Measurements from ENCODE around the gene HSPE1. TPM values are rescaled to one million over a fixed set of nuclear protein-coding genes. Genes with fewer than 3 reads are reported as not detected.

Gene HSPE1
- total RNA-seq, 1 experiment from 2014 or later = 372 TPM

- TF ChIP-seq ERG (CRISPR knock-in tag; IDR thresholded peaks at IDR 0.05) = no peak
- peak; percentile 76 for TF ChIP-seq NFE2L1 (CRISPR knock-in tag; IDR thresholded peaks at IDR 0.05)
- no peak for TF ChIP-seq FOXJ3 (CRISPR knock-in tag; IDR thresholded peaks at IDR 0.05; ENCODE audit: borderline replicate concordance)
- peak; percentile 97 for TF ChIP-seq FOXP1 (CRISPR knock-in tag; IDR thresholded peaks at IDR 0.05; ENCODE audit: borderline replicate concordance)
- TF ChIP-seq STAT6 (CRISPR knock-in tag; conservative IDR thresholded peaks at IDR 0.05; ENCODE audit: low read depth) = 0 out of 2 replicates have a peak, but pooled peaks have one; percentile 34
- TF ChIP-seq KAT7 (CRISPR knock-in tag; IDR thresholded peaks at IDR 0.05; ENCODE audit: borderline replicate concordance) = peak; percentile 99
- no peak for TF ChIP-seq NR2C2 (CRISPR knock-in tag; IDR thresholded peaks at IDR 0.05)
- TF ChIP-seq CBFB (CRISPR knock-in tag; IDR thresholded peaks at IDR 0.05; ENCODE audit: low read depth) = peak; percentile 95; the same call in 1 of the 2 replicates
- TF ChIP-seq, protein P1, sequence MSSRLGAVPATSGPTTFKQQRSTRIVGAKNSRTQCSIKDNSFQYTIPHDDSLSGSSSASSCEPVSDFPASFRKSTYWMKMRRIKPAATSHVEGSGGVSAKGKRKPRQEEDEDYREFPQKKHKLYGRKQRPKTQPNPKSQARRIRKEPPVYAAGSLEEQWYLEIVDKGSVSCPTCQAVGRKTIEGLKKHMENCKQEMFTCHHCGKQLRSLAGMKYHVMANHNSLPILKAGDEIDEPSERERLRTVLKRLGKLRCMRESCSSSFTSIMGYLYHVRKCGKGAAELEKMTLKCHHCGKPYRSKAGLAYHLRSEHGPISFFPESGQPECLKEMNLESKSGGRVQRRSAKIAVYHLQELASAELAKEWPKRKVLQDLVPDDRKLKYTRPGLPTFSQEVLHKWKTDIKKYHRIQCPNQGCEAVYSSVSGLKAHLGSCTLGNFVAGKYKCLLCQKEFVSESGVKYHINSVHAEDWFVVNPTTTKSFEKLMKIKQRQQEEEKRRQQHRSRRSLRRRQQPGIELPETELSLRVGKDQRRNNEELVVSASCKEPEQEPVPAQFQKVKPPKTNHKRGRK (CRISPR knock-in tag; IDR thresholded peaks at IDR 0.05; ENCODE audit: borderline replicate concordance) = no peak
- TF ChIP-seq CREM (CRISPR knock-in tag; IDR thresholded peaks at IDR 0.05) = peak; percentile 86
- TF ChIP-seq ZNF396 (CRISPR knock-in tag; IDR thresholded peaks at IDR 0.05; ENCODE audit: borderline replicate concordance) = no peak
- TF ChIP-seq, protein P2, sequence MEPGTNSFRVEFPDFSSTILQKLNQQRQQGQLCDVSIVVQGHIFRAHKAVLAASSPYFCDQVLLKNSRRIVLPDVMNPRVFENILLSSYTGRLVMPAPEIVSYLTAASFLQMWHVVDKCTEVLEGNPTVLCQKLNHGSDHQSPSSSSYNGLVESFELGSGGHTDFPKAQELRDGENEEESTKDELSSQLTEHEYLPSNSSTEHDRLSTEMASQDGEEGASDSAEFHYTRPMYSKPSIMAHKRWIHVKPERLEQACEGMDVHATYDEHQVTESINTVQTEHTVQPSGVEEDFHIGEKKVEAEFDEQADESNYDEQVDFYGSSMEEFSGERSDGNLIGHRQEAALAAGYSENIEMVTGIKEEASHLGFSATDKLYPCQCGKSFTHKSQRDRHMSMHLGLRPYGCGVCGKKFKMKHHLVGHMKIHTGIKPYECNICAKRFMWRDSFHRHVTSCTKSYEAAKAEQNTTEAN (CRISPR knock-in tag; IDR thresholded peaks at IDR 0.05) = peak; percentile 98
- no peak for TF ChIP-seq SOX15 (CRISPR knock-in tag; IDR thresholded peaks at IDR 0.05)
- TF ChIP-seq SP1 (CRISPR knock-in tag; conservative IDR thresholded peaks at IDR 0.05) = peak; percentile 99
- peak; percentile 84; the same call in 1 of the 2 replicates for TF ChIP-seq ZNF232 (CRISPR knock-in tag; IDR thresholded peaks at IDR 0.05)
- TF ChIP-seq NR1H2 (CRISPR knock-in tag; IDR thresholded peaks at IDR 0.05) = no peak
- TF ChIP-seq ATF3 (CRISPR knock-in tag; conservative IDR thresholded peaks at IDR 0.05) = 0 out of 2 replicates have a peak, but pooled peaks have one; percentile 9
- TF ChIP-seq TCF7 (CRISPR knock-in tag; IDR thresholded peaks at IDR 0.05; ENCODE audit: low read depth) = 0 out of 2 replicates have a peak, but pooled peaks have one; percentile 68
- TF ChIP-seq JUN (CRISPR knock-in tag; IDR thresholded peaks at IDR 0.05) = no peak; the same call in 1 of the 2 replicates
- TF ChIP-seq SMAD4 (CRISPR knock-in tag; IDR thresholded peaks at IDR 0.05) = no peak
- TF ChIP-seq, protein P3, sequence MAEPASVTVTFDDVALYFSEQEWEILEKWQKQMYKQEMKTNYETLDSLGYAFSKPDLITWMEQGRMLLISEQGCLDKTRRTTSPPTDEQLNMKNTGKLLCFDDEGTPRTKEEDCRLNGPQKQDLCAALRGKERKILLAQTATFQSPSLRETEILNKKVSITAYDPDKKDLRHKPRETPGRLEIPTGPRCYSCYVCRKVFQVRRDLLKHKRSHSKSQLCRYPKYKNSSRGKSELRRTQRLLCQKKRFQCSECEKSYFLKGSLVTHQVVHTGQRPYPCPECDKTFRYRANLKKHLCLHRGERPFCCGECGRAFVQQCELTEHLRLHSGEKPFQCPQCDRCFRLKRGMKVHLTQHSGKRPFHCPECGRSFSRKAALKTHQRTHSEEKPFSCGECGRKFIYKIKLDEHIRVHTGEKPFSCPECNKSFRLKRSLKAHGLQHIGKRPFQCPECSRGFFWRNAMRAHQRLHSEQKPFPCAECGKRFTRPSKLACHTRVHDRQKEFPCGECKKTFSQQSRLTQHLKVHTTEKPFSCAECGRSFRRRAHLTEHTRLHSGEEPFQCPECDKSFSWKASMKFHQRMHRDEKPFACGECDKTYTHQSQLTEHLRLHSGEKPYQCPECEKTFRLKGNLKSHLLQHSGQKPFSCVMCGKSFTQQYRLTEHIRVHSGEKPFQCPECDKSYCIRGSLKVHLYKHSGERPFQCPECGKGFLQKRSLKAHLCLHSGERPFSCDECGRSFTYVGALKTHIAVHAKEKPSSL (CRISPR knock-in tag; conservative IDR thresholded peaks at IDR 0.05) = no peak
- no peak for TF ChIP-seq RORB (CRISPR knock-in tag; IDR thresholded peaks at IDR 0.05)
- no peak for TF ChIP-seq ZSCAN18 (CRISPR knock-in tag; IDR thresholded peaks at IDR 0.05)
- TF ChIP-seq, protein P4, sequence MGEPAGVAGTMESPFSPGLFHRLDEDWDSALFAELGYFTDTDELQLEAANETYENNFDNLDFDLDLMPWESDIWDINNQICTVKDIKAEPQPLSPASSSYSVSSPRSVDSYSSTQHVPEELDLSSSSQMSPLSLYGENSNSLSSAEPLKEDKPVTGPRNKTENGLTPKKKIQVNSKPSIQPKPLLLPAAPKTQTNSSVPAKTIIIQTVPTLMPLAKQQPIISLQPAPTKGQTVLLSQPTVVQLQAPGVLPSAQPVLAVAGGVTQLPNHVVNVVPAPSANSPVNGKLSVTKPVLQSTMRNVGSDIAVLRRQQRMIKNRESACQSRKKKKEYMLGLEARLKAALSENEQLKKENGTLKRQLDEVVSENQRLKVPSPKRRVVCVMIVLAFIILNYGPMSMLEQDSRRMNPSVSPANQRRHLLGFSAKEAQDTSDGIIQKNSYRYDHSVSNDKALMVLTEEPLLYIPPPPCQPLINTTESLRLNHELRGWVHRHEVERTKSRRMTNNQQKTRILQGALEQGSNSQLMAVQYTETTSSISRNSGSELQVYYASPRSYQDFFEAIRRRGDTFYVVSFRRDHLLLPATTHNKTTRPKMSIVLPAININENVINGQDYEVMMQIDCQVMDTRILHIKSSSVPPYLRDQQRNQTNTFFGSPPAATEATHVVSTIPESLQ (CRISPR knock-in tag; IDR thresholded peaks at IDR 0.05) = no peak
- TF ChIP-seq, protein P5, sequence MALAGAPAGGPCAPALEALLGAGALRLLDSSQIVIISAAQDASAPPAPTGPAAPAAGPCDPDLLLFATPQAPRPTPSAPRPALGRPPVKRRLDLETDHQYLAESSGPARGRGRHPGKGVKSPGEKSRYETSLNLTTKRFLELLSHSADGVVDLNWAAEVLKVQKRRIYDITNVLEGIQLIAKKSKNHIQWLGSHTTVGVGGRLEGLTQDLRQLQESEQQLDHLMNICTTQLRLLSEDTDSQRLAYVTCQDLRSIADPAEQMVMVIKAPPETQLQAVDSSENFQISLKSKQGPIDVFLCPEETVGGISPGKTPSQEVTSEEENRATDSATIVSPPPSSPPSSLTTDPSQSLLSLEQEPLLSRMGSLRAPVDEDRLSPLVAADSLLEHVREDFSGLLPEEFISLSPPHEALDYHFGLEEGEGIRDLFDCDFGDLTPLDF (CRISPR knock-in tag; IDR thresholded peaks at IDR 0.05) = peak; percentile 31; the same call in 1 of the 2 replicates
These were observed 15.7 kb downstream of the HSPE1 start, which contains the start of gene MOB4 (continued) for GRCh38 chr2:197515739-197516392.
